CD4-positive, alpha-beta T cell (primary cell): ENCODE measurements around the gene COL19A1. TPM values are rescaled to one million over a fixed set of nuclear protein-coding genes. Genes with fewer than 3 reads are reported as not detected.

Experiments used
- ATAC-seq: fragments of 200-7000 bp; cut with Tn5 transposase; one replicate; pipeline ENCODE4 v1.10.0; 2022; ENCODE audit warnings: mild to moderate bottlenecking; ENCODE audit not compliant: poor library complexity
- CTCF ChIA-PET: fragments of 350-600 bp; sonication (Branson Sonifier 250); formaldehyde crosslinking; loops from one replicate; lab custom pipeline; 2021; ENCODE audit warnings: antibody characterized with exemption, inconsistent platforms; lab: Charles Lee
- POLR2A ChIA-PET: fragments of 350-600 bp; sonication (Branson Sonifier 250); formaldehyde crosslinking; loops from one replicate; lab custom pipeline; 2021; ENCODE audit warnings: antibody characterized with exemption, inconsistent platforms; lab: Charles Lee
- DNase-seq, 14 experiments: peaks; one replicate each; pipeline ENCODE4 v3.0.0-alpha.2; 2013 to 2020; ENCODE audit warnings: mixed read lengths in 2 of 14
- H3K27ac ChIP-seq, 2 donors: one replicate each; pipeline versions ENCODE4 v1.5.1 to v1.7.0; 2013; ENCODE audit warnings: low read length in 2 of 2, low read depth in 1 of 2, mild to moderate bottlenecking in 1 of 2
- H3K27me3 ChIP-seq, 2 experiments: 1 replicate in 1 of 2; 2 replicates in 1 of 2; pipeline versions ENCODE4 v1.6.1 to v1.7.0; 2013; ENCODE audit warnings: low read length in 2 of 2, control low read depth in 1 of 2, mild to moderate bottlenecking in 1 of 2, moderate library complexity in 1 of 2; ENCODE audit not compliant: insufficient read depth in 2 of 2, control insufficient read depth in 1 of 2
- H3K36me3 ChIP-seq: one replicate; pipeline ENCODE4 v1.6.1; 2013; ENCODE audit warnings: low read length, control low read depth; ENCODE audit not compliant: insufficient read depth
- H3K4me1 ChIP-seq: one replicate; pipeline ENCODE4 v1.6.1; 2013; ENCODE audit warnings: low read length, control low read depth; ENCODE audit not compliant: insufficient read depth
- H3K4me3 ChIP-seq: one replicate; pipeline ENCODE4 v1.5.1; 2013; ENCODE audit warnings: mild to moderate bottlenecking, low read length, moderate library complexity
- H3K9me3 ChIP-seq, 2 experiments: 1 replicate in 1 of 2; 2 replicates in 1 of 2; pipeline versions ENCODE4 v1.6.1 to v1.7.0; 2013; ENCODE audit warnings: low read length in 2 of 2, mild to moderate bottlenecking in 2 of 2, control low read depth in 1 of 2, moderate library complexity in 1 of 2; ENCODE audit not compliant: control insufficient read depth in 1 of 2, insufficient read depth in 1 of 2
- H3K27ac Mint-ChIP-seq: one replicate; pipeline ENCODE4 v1.8.0; 2020; ENCODE audit warnings: mixed read lengths
- H3K27me3 Mint-ChIP-seq: one replicate; pipeline ENCODE4 v1.8.0; 2021; ENCODE audit warnings: mixed read lengths
- H3K36me3 Mint-ChIP-seq: one replicate; pipeline ENCODE4 v1.8.0; 2021; ENCODE audit warnings: low read depth, mixed read lengths
- H3K4me1 Mint-ChIP-seq: one replicate; pipeline ENCODE4 v1.8.0; 2021; ENCODE audit warnings: low read depth, mixed read lengths
- H3K4me3 Mint-ChIP-seq: one replicate; pipeline ENCODE4 v1.8.0; 2020; ENCODE audit warnings: mild to moderate bottlenecking, mixed read lengths
- H3K9me3 Mint-ChIP-seq: one replicate; pipeline ENCODE4 v1.8.0; 2020; ENCODE audit warnings: mixed read lengths
- intact Hi-C, 2 experiments: fragments of 100-400 bp; cut with DNase I in 1 of 2; cut with micrococcal nuclease in 1 of 2; formaldehyde crosslinking; loops; one replicate each; pipeline versions ENCODE4 v1.15.1 to v1.9.0; 2023 to 2025; cut with DNase I, micrococcal nuclease
- total RNA-seq, 174 experiments: library from RNA in 2 of 174; stranded (reverse) in 2 of 174; gene quantifications; one replicate each; pipeline ENCODE4 v1.2.3 and lab custom pipeline; 2021 to 2026
- TF ChIP-seq, protein P1 (sequence below): fragments of 200-600 bp; IDR thresholded peaks from one replicate; pipeline ENCODE4 v1.8.0; 2022; ENCODE audit warnings: antibody characterized with exemption, mild to moderate bottlenecking

COL19A1 gene
- total RNA-seq, 2 experiments from 2014 or later = not detected

DNA sequence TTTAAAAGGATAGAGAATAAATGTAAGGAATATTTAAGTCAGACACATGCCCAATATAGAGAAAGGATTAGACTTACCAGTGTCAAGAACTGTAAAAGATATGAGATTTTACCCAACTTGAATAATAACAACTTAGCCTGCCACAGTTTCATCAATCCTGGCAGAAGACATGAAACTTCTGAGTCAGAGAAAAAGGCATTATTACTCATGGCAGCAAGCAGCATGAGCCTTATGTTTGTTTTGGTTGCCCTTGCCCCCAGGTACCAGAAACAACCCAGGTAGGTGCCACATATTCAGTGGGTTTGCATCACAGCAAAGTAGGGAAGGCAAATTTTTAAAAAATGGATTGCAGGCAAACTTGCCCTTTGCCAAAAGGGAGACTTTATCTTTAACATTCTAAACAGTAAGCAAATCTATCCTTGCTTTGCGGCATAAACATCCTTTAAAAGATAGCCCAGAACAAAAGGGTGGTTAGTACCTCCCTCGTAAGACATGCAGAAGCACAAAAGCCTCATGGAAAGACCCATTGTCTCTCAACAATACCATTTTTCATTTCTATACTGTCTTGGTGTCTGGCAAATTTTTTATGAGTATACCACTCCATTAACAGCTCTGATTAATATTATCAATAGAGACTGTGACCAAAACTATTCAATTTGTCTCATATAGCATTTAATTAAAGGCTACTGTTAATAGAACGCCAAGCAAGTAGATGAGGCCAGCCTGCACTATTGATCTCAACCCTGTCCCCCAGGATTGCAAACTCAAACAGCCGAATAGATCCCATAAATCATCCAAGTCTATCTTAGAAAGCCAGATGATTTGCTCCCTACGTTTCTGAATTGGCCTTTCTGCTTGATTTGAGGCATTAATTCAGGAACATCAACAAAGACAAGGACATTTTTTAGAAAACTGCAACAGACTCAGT lies 185.1 kb downstream of the COL19A1 start:
- Mint-ChIP-seq H3K27me3 (peaks cover 7% of the 10 kb centered on the region), H3K27ac (no peak overlapping the region), H3K9me3 (no peaks in the 10 kb centered on the region), H3K36me3 (no peaks in the 10 kb centered on the region), H3K4me1 (no peaks in the 10 kb centered on the region), H3K4me3 (no peak overlapping the region)
- Histone ChIP-seq H3K36me3 (no peaks in the 10 kb centered on the region), H3K27me3 (no peaks in the 10 kb centered on the region), H3K4me3 (no peak overlapping the region), H3K27ac (no peak overlapping the region), H3K9me3 (no peaks in the 10 kb centered on the region), H3K4me1 (no peaks in the 10 kb centered on the region)
- DNase-seq (no peak), ATAC-seq (no peak)
- ChIA-PET POLR2A (no interaction called here), CTCF (no interaction called here)
- intact Hi-C loops = no loop called here
- TF ChIP-seq, protein P1, sequence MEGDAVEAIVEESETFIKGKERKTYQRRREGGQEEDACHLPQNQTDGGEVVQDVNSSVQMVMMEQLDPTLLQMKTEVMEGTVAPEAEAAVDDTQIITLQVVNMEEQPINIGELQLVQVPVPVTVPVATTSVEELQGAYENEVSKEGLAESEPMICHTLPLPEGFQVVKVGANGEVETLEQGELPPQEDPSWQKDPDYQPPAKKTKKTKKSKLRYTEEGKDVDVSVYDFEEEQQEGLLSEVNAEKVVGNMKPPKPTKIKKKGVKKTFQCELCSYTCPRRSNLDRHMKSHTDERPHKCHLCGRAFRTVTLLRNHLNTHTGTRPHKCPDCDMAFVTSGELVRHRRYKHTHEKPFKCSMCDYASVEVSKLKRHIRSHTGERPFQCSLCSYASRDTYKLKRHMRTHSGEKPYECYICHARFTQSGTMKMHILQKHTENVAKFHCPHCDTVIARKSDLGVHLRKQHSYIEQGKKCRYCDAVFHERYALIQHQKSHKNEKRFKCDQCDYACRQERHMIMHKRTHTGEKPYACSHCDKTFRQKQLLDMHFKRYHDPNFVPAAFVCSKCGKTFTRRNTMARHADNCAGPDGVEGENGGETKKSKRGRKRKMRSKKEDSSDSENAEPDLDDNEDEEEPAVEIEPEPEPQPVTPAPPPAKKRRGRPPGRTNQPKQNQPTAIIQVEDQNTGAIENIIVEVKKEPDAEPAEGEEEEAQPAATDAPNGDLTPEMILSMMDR = no peak

DNA sequence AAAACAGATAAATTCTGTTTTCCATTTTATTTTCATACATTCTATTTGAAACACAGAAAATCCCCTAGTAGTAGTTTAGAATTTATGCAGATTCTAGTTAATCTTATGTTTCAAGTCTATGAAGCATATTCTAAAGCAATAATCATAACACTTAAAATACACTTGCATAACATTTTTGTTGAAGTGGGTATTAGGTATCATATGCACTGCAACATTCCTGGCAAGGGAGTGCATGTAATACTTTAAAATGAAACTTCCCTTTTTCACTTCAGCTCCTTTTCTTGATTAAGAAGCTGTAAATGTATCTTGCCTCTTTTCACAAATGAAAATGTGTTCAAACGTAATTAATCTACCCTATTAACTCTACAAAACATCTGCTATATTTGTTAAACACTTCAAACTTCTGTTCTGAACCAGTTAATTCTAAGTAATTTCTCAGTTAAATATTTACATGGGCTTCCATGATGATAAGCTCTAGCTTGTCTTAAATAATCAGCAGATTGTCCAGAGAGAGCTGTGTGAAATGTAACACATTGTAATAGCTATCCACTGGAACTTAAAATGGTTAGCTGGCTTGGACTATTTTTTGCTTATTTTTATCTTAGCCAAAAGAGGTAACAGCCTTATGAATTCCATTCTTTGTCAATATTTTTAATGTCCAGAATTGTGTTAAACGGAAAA lies 192.8 kb downstream of the COL19A1 start:
- intact Hi-C loops = no loop called here

DNA sequence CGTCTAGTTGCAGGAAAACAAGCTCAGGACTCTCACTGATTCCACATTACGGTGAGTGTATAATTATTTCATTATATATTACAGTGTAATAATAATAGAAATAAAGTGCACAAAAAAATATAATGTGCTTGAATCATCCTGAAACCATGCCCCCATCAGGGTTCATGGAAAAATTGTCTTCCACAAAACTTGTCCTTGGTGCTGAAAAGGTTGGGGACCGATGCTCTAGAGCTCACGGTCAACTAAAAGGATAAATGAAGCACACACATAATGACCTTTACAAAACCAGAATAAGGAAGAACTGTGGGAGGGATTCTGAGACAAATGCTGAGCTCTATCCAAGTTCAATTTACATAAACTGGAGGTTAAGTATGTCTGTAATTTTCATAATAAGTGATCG lies 194.3 kb downstream of the COL19A1 start:
- no peaks in the 10 kb centered on the region for H3K36me3 ChIP-seq
- ChIA-PET POLR2A (no interaction called here), CTCF (no interaction called here)
- no peak overlapping the region for H3K4me3 Mint-ChIP-seq
- ATAC-seq (no peak), DNase-seq (no peak)
- intact Hi-C loops = no loop called here
- H3K4me1 ChIP-seq = no peaks in the 10 kb centered on the region
- no peaks in the 10 kb centered on the region for H3K9me3 Mint-ChIP-seq
- no peak overlapping the region for H3K27ac Mint-ChIP-seq
- H3K4me1 Mint-ChIP-seq = no peaks in the 10 kb centered on the region
- H3K27ac ChIP-seq = no peak overlapping the region
- no peaks in the 10 kb centered on the region for H3K27me3 Mint-ChIP-seq
- TF ChIP-seq, protein P1 = no peak
- no peaks in the 10 kb centered on the region for H3K27me3 ChIP-seq
- no peaks in the 10 kb centered on the region for H3K36me3 Mint-ChIP-seq
- H3K4me3 ChIP-seq = no peak overlapping the region
- no peaks in the 10 kb centered on the region for H3K9me3 ChIP-seq

More for the DNA sequence above, 192.8 kb downstream of the COL19A1 start:
- DNase-seq (no peak), ATAC-seq (no peak)
- H3K4me3 Mint-ChIP-seq = no peak overlapping the region
- H3K9me3 ChIP-seq = no peaks in the 10 kb centered on the region
- H3K27me3 ChIP-seq = no peaks in the 10 kb centered on the region
- H3K36me3 Mint-ChIP-seq = no peaks in the 10 kb centered on the region
- no peaks in the 10 kb centered on the region for H3K36me3 ChIP-seq
- POLR2A ChIA-PET = no interaction called here
- no peak overlapping the region for H3K27ac Mint-ChIP-seq
- H3K4me1 Mint-ChIP-seq = no peaks in the 10 kb centered on the region
- no peaks in the 10 kb centered on the region for H3K4me1 ChIP-seq
- H3K4me3 ChIP-seq = no peak overlapping the region
- CTCF ChIA-PET = no interaction called here
- H3K27ac ChIP-seq = no peak overlapping the region
- no peaks in the 10 kb centered on the region for H3K9me3 Mint-ChIP-seq
- no peaks in the 10 kb centered on the region for H3K27me3 Mint-ChIP-seq
- TF ChIP-seq, protein P1 = no peak
